WTC11 (cell line): Measurements from ENCODE around the gene SSBP2. TPM values are rescaled to one million over a fixed set of nuclear protein-coding genes. Genes with fewer than 3 reads are reported as not detected.

Experiments
- ATAC-seq: fragments of 200-7000 bp; cut with Tn5 transposase; 2 replicates; pipeline ENCODE4 v1.10.0; 2021; ENCODE audit warnings: mild to moderate bottlenecking, moderate library complexity
- CTCF ChIA-PET: fragments of 300-600 bp; sonication (Branson Sonifier 250); formaldehyde crosslinking; loops from one replicate; lab custom pipeline; 2021; ENCODE audit warnings: antibody characterized with exemption; lab: Charles Lee
- POLR2A ChIA-PET: fragments of 350-600 bp; sonication (Branson Sonifier 250); formaldehyde crosslinking; loops from one replicate; lab custom pipeline; 2021; ENCODE audit warnings: antibody characterized with exemption; lab: Charles Lee
- DNase-seq: peaks from one replicate; pipeline ENCODE4 v3.0.0; 2021; ENCODE audit warnings: low spot score
- H3K27ac Mint-ChIP-seq: 2 replicates; pipeline ENCODE4 v1.8.0; 2021; ENCODE audit warnings: mixed read lengths
- H3K27me3 Mint-ChIP-seq: 2 replicates; pipeline ENCODE4 v1.8.0; 2021; ENCODE audit warnings: low read depth, mild to moderate bottlenecking, moderate library complexity, mixed read lengths
- H3K36me3 Mint-ChIP-seq: 2 replicates; pipeline ENCODE4 v1.8.0; 2021; ENCODE audit warnings: mixed read lengths
- H3K4me1 Mint-ChIP-seq: 2 replicates; pipeline ENCODE4 v1.8.0; 2022; ENCODE audit warnings: mixed read lengths
- H3K4me3 Mint-ChIP-seq: 2 replicates; pipeline ENCODE4 v1.8.0; 2021; ENCODE audit warnings: mild to moderate bottlenecking, moderate library complexity, mixed read lengths
- H3K9me3 Mint-ChIP-seq: 2 replicates; pipeline ENCODE4 v1.8.0; 2021; ENCODE audit warnings: mixed read lengths
- ATF6 ChIP-seq: sonication (generic); formaldehyde crosslinking; IDR thresholded peaks from 2 replicates; pipeline ENCODE4 v1.8.1; 2023; ENCODE audit warnings: mild to moderate bottlenecking, missing genetic modification reagents
- GABPB1 ChIP-seq: sonication (generic); formaldehyde crosslinking; IDR thresholded peaks from 2 replicates; pipeline ENCODE4 v1.8.1; 2023; ENCODE audit warnings: mild to moderate bottlenecking, missing genetic modification reagents
- IRF2 ChIP-seq: sonication (generic); formaldehyde crosslinking; IDR thresholded peaks from 2 replicates; pipeline ENCODE4 v1.8.0; 2022; ENCODE audit warnings: low read depth, missing genetic modification reagents, borderline replicate concordance
- MAX ChIP-seq: sonication (generic); formaldehyde crosslinking; IDR thresholded peaks from 2 replicates; pipeline ENCODE4 v1.8.0; 2022; ENCODE audit warnings: mild to moderate bottlenecking, missing genetic modification reagents
- MLX ChIP-seq: sonication (generic); formaldehyde crosslinking; IDR thresholded peaks from 2 replicates; pipeline ENCODE4 v1.8.1; 2023; ENCODE audit warnings: mild to moderate bottlenecking, missing genetic modification reagents, moderate library complexity
- NFATC4 ChIP-seq: fragments of 250-450 bp; sonication (Bioruptor Pico); IDR thresholded peaks from 2 replicates; pipeline ENCODE4 v1.9.0; 2021; ENCODE audit warnings: mild to moderate bottlenecking
- NFYB ChIP-seq: sonication (generic); formaldehyde crosslinking; conservative IDR thresholded peaks from 2 replicates; pipeline ENCODE4 v1.8.0; 2022; ENCODE audit warnings: low read depth, missing genetic modification reagents
- NR1H2 ChIP-seq: sonication (generic); formaldehyde crosslinking; IDR thresholded peaks from 2 replicates; pipeline ENCODE4 v1.9.0; 2021; ENCODE audit warnings: mild to moderate bottlenecking, moderate library complexity, missing genetic modification reagents
- PRDM15 ChIP-seq: sonication (generic); formaldehyde crosslinking; IDR thresholded peaks from 2 replicates; pipeline ENCODE4 v1.8.0; 2022; ENCODE audit warnings: missing genetic modification reagents
- TCF7 ChIP-seq: sonication (generic); formaldehyde crosslinking; IDR thresholded peaks from 2 replicates; pipeline ENCODE4 v1.8.0; 2022; ENCODE audit warnings: mild to moderate bottlenecking, low read depth, missing genetic modification reagents, moderate library complexity
- ZBTB21 ChIP-seq: sonication (generic); formaldehyde crosslinking; IDR thresholded peaks from 2 replicates; pipeline ENCODE4 v1.8.1; 2023; ENCODE audit warnings: mild to moderate bottlenecking, missing genetic modification reagents, borderline replicate concordance
- ZNF138 ChIP-seq: sonication (generic); formaldehyde crosslinking; conservative IDR thresholded peaks from 2 replicates; pipeline ENCODE4 v1.8.1; 2022; ENCODE audit warnings: mild to moderate bottlenecking, moderate library complexity, missing genetic modification reagents
- ZNF232 ChIP-seq: sonication (generic); formaldehyde crosslinking; IDR thresholded peaks from 2 replicates; pipeline ENCODE4 v1.8.0; 2022; ENCODE audit warnings: mild to moderate bottlenecking, missing genetic modification reagents
- ZNF317 ChIP-seq: sonication (generic); formaldehyde crosslinking; IDR thresholded peaks from 2 replicates; pipeline ENCODE4 v1.8.1; 2023; ENCODE audit warnings: low read depth, mild to moderate bottlenecking, moderate library complexity, missing genetic modification reagents, borderline replicate concordance
- ZNF396 ChIP-seq: fragments of 250-450 bp; sonication (Bioruptor Pico); IDR thresholded peaks from 2 replicates; pipeline ENCODE4 v1.8.0; 2021; ENCODE audit warnings: mild to moderate bottlenecking, moderate library complexity, borderline replicate concordance
- total RNA-seq: library from RNA; stranded (reverse); gene quantifications from 3 replicates; pipeline ENCODE4 v1.2.3, GENCODE V29; 2021

The SSBP2 gene
- total RNA-seq, 1 experiment from 2014 or later, result 24.9 TPM

- Mint-ChIP-seq H3K27ac (no peak overlapping the region), H3K9me3 (no peaks in the 10 kb centered on the region), H3K36me3 (no peaks in the 10 kb centered on the region), H3K4me1 (no peaks in the 10 kb centered on the region), H3K4me3 (no peak overlapping the region), H3K27me3 (peaks cover 7% of the 10 kb centered on the region)
- no peak for ATAC-seq
- no peak for DNase-seq
- CTCF ChIA-PET, result interaction anchor here (0.6 kb wide), 1 partner anchor 10 kb away, joined by 4 read pairs; no protein-coding TSS in a partner anchor
- POLR2A ChIA-PET, result no interaction called here
- TF ChIP-seq GABPB1 (CRISPR knock-in tag), result peak; percentile 9; the same call in 1 of the 2 replicates
- no peak for TF ChIP-seq MLX
Measured at GRCh38 chr5:81371354-81371876, 379.5 kb downstream of the SSBP2 start.

- Mint-ChIP-seq H3K4me1 (no peaks in the 10 kb centered on the region), H3K4me3 (no peak overlapping the region), H3K27ac (no peak overlapping the region), H3K36me3 (no peaks in the 10 kb centered on the region), H3K9me3 (no peaks in the 10 kb centered on the region), H3K27me3 (peaks cover 3% of the 10 kb centered on the region)
- ChIA-PET POLR2A (no interaction called here), CTCF (no interaction called here)
- DNase-seq (no peak), ATAC-seq (no peak)
- TF ChIP-seq MAX (CRISPR knock-in tag) (no peak), ZNF396 (CRISPR knock-in tag) (no peak), ZNF232 (CRISPR knock-in tag) (no peak), ZNF138 (CRISPR knock-in tag) (no peak), PRDM15 (CRISPR knock-in tag) (no peak), TCF7 (CRISPR knock-in tag) (no peak), ZBTB21 (no peak), IRF2 (CRISPR knock-in tag) (no peak), ZNF317 (CRISPR knock-in tag) (no peak), NFATC4 (no peak), NR1H2 (CRISPR knock-in tag) (no peak), NFYB (CRISPR knock-in tag) (no peak)
Measured at GRCh38 chr5:81370912-81371311, 380.0 kb downstream of the SSBP2 start.

GRCh38 chr5:81365541-81365940 lies 385.4 kb downstream of the SSBP2 start:
- Mint-ChIP-seq H3K36me3 (no peaks in the 10 kb centered on the region), H3K4me3 (no peak overlapping the region), H3K9me3 (no peaks in the 10 kb centered on the region), H3K27me3 (no peaks in the 10 kb centered on the region), H3K4me1 (no peaks in the 10 kb centered on the region), H3K27ac (no peak overlapping the region)
- CTCF ChIA-PET, result no interaction called here
- TF ChIP-seq ATF6 (CRISPR knock-in tag) (no peak), MLX (no peak)
- no peak for ATAC-seq
- DNase-seq, result no peak
- POLR2A ChIA-PET, result no interaction called here
